Retinal pigment epithelial cell (primary cell): Measurements from ENCODE around the gene TTC28.

ENCODE experiments used
- DNase-seq: peaks from one replicate; pipeline ENCODE4 v3.0.0-alpha.2; 2010; ENCODE audit warnings: low read depth
- H3K4me3 ChIP-seq: 2 replicates; pipeline ENCODE4 v1.5.1; 2011; ENCODE audit warnings: mild to moderate bottlenecking, low read length, control low read depth, moderate library complexity
- CTCF ChIP-seq: conservative IDR thresholded peaks from 2 replicates; pipeline ENCODE4 v1.5.1; 2011; ENCODE audit warnings: low read depth, low read length, control low read depth, inconsistent platforms

The TTC28 gene

GRCh38 chr22:28051787-28052356 lies 627.8 kb downstream of the TTC28 start:
- TF ChIP-seq CTCF, result peak; percentile 94
- H3K4me3 ChIP-seq, result no peak overlapping the region
- no peak for DNase-seq

- TF ChIP-seq CTCF, result no peak
- DNase-seq, result no peak
- H3K4me3 ChIP-seq, result no peak overlapping the region
Observed at GRCh38 chr22:28051091-28051786, 628.4 kb downstream of the TTC28 start.

- H3K4me3 ChIP-seq, result no peak overlapping the region
- no peak for TF ChIP-seq CTCF
- DNase-seq, result no peak
Observed at GRCh38 chr22:28048529-28048928, 631.1 kb downstream of the TTC28 start.

- no peak for DNase-seq
- H3K4me3 ChIP-seq, result no peak overlapping the region
Observed at GRCh38 chr22:28047740-28048139, 631.9 kb downstream of the TTC28 start.

GRCh38 chr22:28046100-28046499 lies 633.5 kb downstream of the TTC28 start:
- H3K4me3 ChIP-seq, result no peak overlapping the region
- DNase-seq, result no peak
- no peak for TF ChIP-seq CTCF

More at GRCh38 chr22:28047740-28048139, 631.9 kb downstream of the TTC28 start:
- no peak for TF ChIP-seq CTCF

GRCh38 chr22:28044546-28045173 lies 635.0 kb downstream of the TTC28 start:
- no peak for TF ChIP-seq CTCF
- no peak overlapping the region for H3K4me3 ChIP-seq
- no peak for DNase-seq

- H3K4me3 ChIP-seq, result no peak overlapping the region
- DNase-seq, result no peak
- TF ChIP-seq CTCF, result no peak
Observed at GRCh38 chr22:28043266-28043665, 636.4 kb downstream of the TTC28 start.
